Measurements from ENCODE around the gene ZBTB48.
A peak's percentile ranks its signal among the peaks of the same experiment; 100 is the strongest.
"Not testable (repeated sequence)": the region's sequence is repeated elsewhere in the genome, so short reads cannot be mapped to it uniquely, and the experiment has no call there.

Gene ZBTB48

GRCh38 chr1:6592865-6593593, 13.2 kb downstream of the ZBTB48 start:
- no peak for DNase-seq

GRCh38 chr1:6593810-6594209, 14.0 kb downstream of the ZBTB48 start:
- no peak for DNase-seq

- no peak for DNase-seq
Measured at GRCh38 chr1:6594977-6595740, 15.4 kb downstream of the ZBTB48 start.

- DNase-seq, result no peak
Measured at GRCh38 chr1:6596351-6596750, 16.6 kb downstream of the ZBTB48 start.

- DNase-seq, result no peak
Measured at GRCh38 chr1:6596886-6597776, 17.3 kb downstream of the ZBTB48 start.

GRCh38 chr1:6597777-6598131, 18.0 kb downstream of the ZBTB48 start:
- DNase-seq, result no peak

- DNase-seq, result peak; percentile 55
Measured at GRCh38 chr1:6599141-6599975, 19.6 kb downstream of the ZBTB48 start.

GRCh38 chr1:6599991-6600390, 20.2 kb downstream of the ZBTB48 start:
- DNase-seq, result not testable (repeated sequence)

- no peak for DNase-seq
Measured at GRCh38 chr1:6600410-6601048, 20.7 kb downstream of the ZBTB48 start.

GRCh38 chr1:6601049-6601922, 21.5 kb downstream of the ZBTB48 start:
- DNase-seq, result peak; percentile 83

GRCh38 chr1:6601923-6602668, 22.3 kb downstream of the ZBTB48 start:
- DNase-seq, result no peak

- DNase-seq, result peak; percentile 89
Measured at GRCh38 chr1:6602669-6603237, 23.0 kb downstream of the ZBTB48 start, which contains the start of gene KLHL21. KLHL21 (minus strand) TSS chr1:6602869; CDS start chr1:6602817, 52 bp downstream.

GRCh38 chr1:6603238-6603914, 23.6 kb downstream of the ZBTB48 start:
- peak; percentile 71 for DNase-seq

GRCh38 chr1:6603915-6604558, 24.2 kb downstream of the ZBTB48 start:
- no peak for DNase-seq

- DNase-seq, result no peak
Measured at GRCh38 chr1:6612641-6613360, 33.0 kb downstream of the ZBTB48 start.

- peak; percentile 99 for DNase-seq
Measured at GRCh38 chr1:6613361-6614018, 33.7 kb downstream of the ZBTB48 start, which contains the start of gene PHF13. PHF13 (plus strand) TSS chr1:6613731; CDS start chr1:6614067, 336 bp downstream.

Measured in CD4-positive, alpha-beta T cell treated with Interleukin-15 for 1 hour (primary cell).